ENCODE measurements around the gene RGL4. TPM values are rescaled to one million over a fixed set of nuclear protein-coding genes. Genes with fewer than 3 reads are reported as not detected.

RGL4 gene
- total RNA-seq, 4 donors from 2014 or later: 0.09 to 1.9 TPM; not detected in 2

DNA sequence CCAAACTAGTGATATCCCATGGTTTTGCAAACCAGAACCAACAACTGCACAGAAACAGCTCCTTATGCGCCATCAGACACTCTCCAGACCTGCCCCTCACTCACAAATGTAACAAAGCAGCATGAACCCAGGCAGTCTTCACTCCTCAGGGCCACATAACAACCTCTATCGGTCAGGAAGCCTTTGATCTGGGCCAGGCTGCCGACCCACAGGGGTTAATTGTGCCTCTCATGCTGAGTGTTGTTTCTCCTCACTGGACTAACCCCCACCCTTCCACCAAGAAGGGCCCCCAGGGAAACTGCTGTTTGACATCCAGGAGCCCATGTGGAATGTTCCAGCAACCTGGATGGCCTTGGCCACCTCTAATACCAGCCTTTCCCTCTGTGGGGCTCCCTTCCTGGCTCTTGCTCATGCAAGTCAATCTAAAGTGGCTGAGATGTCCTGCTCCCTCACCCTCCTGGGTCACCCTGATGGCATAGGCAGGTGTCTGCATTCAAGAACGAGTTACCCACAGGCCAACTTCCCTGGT lies 7.9 kb upstream of the RGL4 start:
- peak overlapping the region; percentile 50 to 88 (median 72) for H3K27ac ChIP-seq
- H3K9me3 ChIP-seq: no peaks in the 10 kb centered on the region
- ATAC-seq: no peak
- TF ChIP-seq CTCF (IDR thresholded peaks at IDR 0.05 in 4 of 5, conservative IDR thresholded peaks at IDR 0.05 in 1 of 5) (no peak), POLR2A (IDR thresholded peaks at IDR 0.05) (no peak)
- no peaks in the 10 kb centered on the region for H3K36me3 ChIP-seq
- no peak overlapping the region for H3K4me3 ChIP-seq
- H3K27me3 ChIP-seq: no peaks in the 10 kb centered on the region
- no peak for DNase-seq
- in situ Hi-C loops (cut with MboI; ENCODE audit: low sequenced_read_pairs in 4 of 4): no loop called here
- intact Hi-C loops (cut with DNase I; ENCODE audit: low total_unique reads): loop anchor here (5.0 kb wide), 1 partner anchor 84 kb away; the partner anchor contains the start of gene CHCHD10
- H3K4me1 ChIP-seq: peaks cover 37 to 64% of the 10 kb centered on the region in 2 donors

GRCh38 chr22:23683545-23683944 lies 7.3 kb upstream of the RGL4 start:
- Histone ChIP-seq H3K36me3 (no peaks in the 10 kb centered on the region), H3K4me1 (peaks cover 37 to 67% of the 10 kb centered on the region in 2 donors), H3K4me3 (no peak overlapping the region), H3K27ac (peak overlapping the region; percentile 85 to 90 (median 86)), H3K9me3 (no peaks in the 10 kb centered on the region), H3K27me3 (no peaks in the 10 kb centered on the region)
- ATAC-seq (no peak), DNase-seq (no peak)
- in situ Hi-C loops (cut with MboI; ENCODE audit: low sequenced_read_pairs in 4 of 4): no loop called here
- intact Hi-C loops (cut with DNase I; ENCODE audit: low total_unique reads): loop anchor here (5.0 kb wide), 1 partner anchor 84 kb away; the partner anchor contains the start of gene CHCHD10
- no peak for TF ChIP-seq POLR2A (IDR thresholded peaks at IDR 0.05)
- no peak for TF ChIP-seq CTCF (IDR thresholded peaks at IDR 0.05 in 4 of 5, conservative IDR thresholded peaks at IDR 0.05 in 1 of 5)

DNA sequence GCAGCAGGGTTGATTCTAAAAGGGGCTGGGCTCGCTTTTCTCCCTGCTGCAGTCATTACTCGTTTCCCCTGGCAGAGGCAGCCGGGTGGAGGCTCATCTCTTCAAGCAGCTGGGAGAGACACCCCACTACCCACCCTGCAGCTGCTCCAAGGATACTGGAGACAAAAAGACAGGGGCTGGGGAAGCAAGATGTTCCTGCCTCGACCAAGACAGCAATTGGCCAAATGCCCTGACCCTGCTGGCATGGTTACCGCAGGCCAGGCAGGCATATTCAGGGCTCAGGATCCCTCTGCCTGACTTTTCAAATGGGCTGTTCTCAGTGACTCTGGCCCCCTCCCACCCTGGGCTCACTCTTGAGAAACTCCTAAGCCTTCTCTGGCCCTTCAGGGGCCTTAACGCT lies 6.8 kb upstream of the RGL4 start:
- Histone ChIP-seq H3K36me3 (peaks cover 0 to 2% of the 10 kb centered on the region in 2 donors), H3K4me3 (no peak overlapping the region), H3K4me1 (peaks cover 37 to 67% of the 10 kb centered on the region in 2 donors), H3K27ac (peak overlapping the region; percentile 85 to 90 (median 86)), H3K9me3 (no peaks in the 10 kb centered on the region), H3K27me3 (no peaks in the 10 kb centered on the region)
- DNase-seq (peak in 1 of 2 donors; percentile 45), ATAC-seq (no peak)
- in situ Hi-C loops (cut with MboI; ENCODE audit: low sequenced_read_pairs in 4 of 4) (no loop called here), intact Hi-C loops (cut with DNase I; ENCODE audit: low total_unique reads) (loop anchor here (2.0 to 5.0 kb wide), 2 partner anchors 59 to 83 kb away; partner anchors contain the start of gene CHCHD10)
- TF ChIP-seq POLR2A (IDR thresholded peaks at IDR 0.05): no peak
- no peak for TF ChIP-seq CTCF (IDR thresholded peaks at IDR 0.05 in 4 of 5, conservative IDR thresholded peaks at IDR 0.05 in 1 of 5)

GRCh38 chr22:23684561-23685031 lies 6.2 kb upstream of the RGL4 start:
- no peak overlapping the region for H3K4me3 ChIP-seq
- H3K27me3 ChIP-seq: no peaks in the 10 kb centered on the region
- H3K27ac ChIP-seq: peak overlapping the region; percentile 85 to 90 (median 86)
- H3K4me1 ChIP-seq: peaks cover 37 to 63% of the 10 kb centered on the region in 2 donors
- DNase-seq (peak in 1 of 2 donors; percentile 33), ATAC-seq (no peak)
- no peaks in the 10 kb centered on the region for H3K9me3 ChIP-seq
- no peak for TF ChIP-seq CTCF (IDR thresholded peaks at IDR 0.05 in 4 of 5, conservative IDR thresholded peaks at IDR 0.05 in 1 of 5)
- no peak for TF ChIP-seq POLR2A (IDR thresholded peaks at IDR 0.05)
- in situ Hi-C loops (cut with MboI; ENCODE audit: low sequenced_read_pairs in 4 of 4) (no loop called here), intact Hi-C loops (cut with DNase I; ENCODE audit: low total_unique reads) (loop anchor here (2.0 to 5.0 kb wide), 2 partner anchors 58 to 83 kb away; partner anchors contain the start of gene CHCHD10)
- H3K36me3 ChIP-seq: peaks cover 0 to 7% of the 10 kb centered on the region in 2 donors
